Adrenal gland (tissue), 5 donors: Measurements from ENCODE around the gene MBNL3.

Experiments used
- POLR2A ChIP-seq, 2 donors: fragments of 450-650 bp; IDR thresholded peaks; one replicate each; pipeline ENCODE4 v1.6.1; 2017; ENCODE audit warnings: antibody characterized with exemption in 2 of 2, mild to moderate bottlenecking in 2 of 2, moderate library complexity in 1 of 2
- TF ChIP-seq, protein P1 (sequence below), 6 experiments: fragments of 450-650 bp in 4 of 6; fragments of 200-600 bp in 2 of 6; sonication (generic) in 1 of 6; IDR thresholded peaks; 1 replicate in 5 of 6; 2 replicates in 1 of 6; pipeline versions ENCODE4 v1.5.1 to v1.8.0; 2016 to 2021; ENCODE audit warnings: antibody characterized with exemption in 6 of 6, mild to moderate bottlenecking in 2 of 6, moderate library complexity in 1 of 6
- donor health status: DM: no; HTN: no; CAD: no.

DNA sequence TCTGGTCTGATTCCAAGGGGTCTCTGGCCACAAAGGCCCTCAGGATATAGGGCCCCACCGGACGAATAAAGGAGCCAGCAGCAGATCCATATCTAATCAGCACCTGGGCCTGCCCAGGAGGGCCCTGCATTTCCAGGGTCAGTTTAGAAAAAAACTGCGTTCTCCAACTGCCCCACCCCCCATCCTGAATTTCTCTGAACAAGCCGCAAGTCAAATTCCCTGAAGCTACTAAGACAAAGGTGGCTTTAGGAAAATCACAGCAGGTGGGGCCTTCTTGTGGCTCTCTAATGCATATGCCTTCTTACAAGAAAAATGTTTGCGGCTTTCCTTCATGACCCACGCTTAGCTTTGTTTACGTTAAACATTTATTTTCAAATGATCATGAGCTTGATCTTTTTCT, 76.6 kb downstream of the MBNL3 start:
- TF ChIP-seq, protein P1, sequence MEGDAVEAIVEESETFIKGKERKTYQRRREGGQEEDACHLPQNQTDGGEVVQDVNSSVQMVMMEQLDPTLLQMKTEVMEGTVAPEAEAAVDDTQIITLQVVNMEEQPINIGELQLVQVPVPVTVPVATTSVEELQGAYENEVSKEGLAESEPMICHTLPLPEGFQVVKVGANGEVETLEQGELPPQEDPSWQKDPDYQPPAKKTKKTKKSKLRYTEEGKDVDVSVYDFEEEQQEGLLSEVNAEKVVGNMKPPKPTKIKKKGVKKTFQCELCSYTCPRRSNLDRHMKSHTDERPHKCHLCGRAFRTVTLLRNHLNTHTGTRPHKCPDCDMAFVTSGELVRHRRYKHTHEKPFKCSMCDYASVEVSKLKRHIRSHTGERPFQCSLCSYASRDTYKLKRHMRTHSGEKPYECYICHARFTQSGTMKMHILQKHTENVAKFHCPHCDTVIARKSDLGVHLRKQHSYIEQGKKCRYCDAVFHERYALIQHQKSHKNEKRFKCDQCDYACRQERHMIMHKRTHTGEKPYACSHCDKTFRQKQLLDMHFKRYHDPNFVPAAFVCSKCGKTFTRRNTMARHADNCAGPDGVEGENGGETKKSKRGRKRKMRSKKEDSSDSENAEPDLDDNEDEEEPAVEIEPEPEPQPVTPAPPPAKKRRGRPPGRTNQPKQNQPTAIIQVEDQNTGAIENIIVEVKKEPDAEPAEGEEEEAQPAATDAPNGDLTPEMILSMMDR (IDR thresholded peaks at IDR 0.05): no peak
- no peak for TF ChIP-seq POLR2A (IDR thresholded peaks at IDR 0.05)
